RCC 7860 (cell line): ENCODE data around the gene LPCAT2.
A peak's percentile ranks its signal among the peaks of the same experiment; 100 is the strongest.

Experiments used
- DNase-seq: peaks from one replicate; pipeline ENCODE4 v3.0.0-alpha.2; 2015; ENCODE audit warnings: low spot score
- FAIRE-seq: peaks from 2 replicates; lab custom pipeline; 2012; peaks lifted over from hg19 to GRCh38; lab: Jason Lieb, UNC

Gene LPCAT2

DNA sequence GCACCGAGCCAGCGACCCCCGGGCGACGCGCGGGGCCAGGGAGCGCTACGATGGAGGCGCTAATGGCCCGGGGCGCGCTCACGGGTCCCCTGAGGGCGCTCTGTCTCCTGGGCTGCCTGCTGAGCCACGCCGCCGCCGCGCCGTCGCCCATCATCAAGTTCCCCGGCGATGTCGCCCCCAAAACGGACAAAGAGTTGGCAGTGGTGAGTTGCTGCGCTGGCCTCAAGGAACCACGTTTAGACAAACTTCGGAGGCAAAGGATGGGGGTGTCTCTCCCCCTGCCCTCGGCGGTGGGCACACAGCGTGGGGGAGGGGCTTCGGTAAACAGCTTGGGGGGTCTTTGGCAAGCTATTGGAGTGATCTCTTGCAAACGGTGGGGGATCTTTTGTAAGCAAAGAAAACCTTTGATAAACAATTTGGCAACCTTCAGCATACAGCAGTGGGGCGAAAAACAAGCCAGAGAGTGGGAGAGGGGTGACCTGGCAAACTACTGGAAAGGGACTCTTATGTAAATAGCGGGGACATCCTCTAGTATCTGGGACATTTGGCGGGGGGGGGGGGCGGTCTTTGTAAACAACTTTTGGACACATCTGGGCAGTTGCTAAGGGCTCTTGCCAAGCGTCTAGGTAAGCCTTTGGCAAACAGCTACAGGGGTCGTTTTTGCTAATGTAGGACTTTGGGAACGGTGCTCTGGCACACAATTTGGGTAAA, 29.3 kb upstream of the LPCAT2 start:
- no peak for FAIRE-seq

DNA sequence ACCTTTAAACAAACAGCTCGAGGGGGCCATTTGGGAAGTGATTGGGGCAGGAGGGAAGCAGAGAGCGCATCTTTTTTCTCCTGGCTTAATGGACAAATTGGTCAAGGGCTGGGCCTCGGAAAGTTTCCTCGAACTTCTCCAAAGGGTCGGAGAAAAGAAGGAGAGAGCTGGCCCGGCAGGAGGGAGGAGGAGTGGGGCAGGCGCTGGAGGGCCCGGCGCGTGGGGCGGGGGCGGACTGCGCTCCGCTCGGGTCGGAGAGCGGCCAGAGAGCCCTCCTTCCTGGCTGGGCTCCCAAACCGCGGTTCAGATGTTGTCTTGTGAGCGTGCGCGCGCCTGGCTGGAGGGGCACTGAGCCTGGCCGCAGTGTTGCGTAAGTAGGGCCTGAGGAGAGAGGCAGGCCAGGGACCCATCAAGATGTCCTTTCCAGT, 28.6 kb upstream of the LPCAT2 start:
- no peak for FAIRE-seq
- no peak for DNase-seq

More for the DNA sequence above, 29.3 kb upstream of the LPCAT2 start:
- DNase-seq: no peak

DNA sequence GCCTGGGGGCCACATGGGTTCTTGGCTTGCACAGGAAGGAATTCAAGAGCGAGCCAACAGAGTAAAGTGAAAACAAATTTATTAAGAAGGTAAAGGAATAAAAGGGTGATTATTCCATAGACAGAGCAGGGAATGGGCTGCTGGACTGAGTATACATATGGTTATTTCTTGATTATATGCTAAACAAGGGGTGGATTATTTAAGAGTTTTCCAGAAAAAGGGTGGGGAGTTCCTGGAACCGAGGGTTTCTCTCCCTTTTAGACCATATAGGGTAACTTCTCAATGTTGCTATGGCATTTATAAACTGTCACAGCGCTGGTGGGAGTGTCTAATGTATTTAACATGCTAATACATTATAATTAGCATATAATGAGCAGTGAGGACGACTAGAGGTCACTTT, 27.8 kb upstream of the LPCAT2 start:
- no peak for FAIRE-seq
- DNase-seq: no peak

DNA sequence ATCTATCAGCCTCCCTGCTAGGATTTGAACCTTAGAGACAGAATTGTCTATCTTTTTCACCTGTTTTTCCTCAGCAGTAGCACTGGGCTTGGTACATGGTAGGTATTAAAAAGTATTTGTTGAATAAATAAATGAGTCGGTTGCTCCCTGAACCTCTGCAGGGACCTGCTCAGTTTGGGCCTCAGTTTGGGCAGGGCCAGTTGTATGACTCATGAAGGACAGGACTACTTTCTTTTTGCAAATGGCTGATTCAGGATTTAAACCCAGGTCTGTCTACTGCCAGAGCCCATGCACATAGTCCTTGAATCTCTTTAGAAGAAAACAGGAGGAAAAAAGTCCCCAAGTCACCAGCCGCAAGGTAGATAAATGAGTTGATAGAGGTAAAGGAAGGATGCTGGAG, 26.8 kb upstream of the LPCAT2 start:
- no peak for FAIRE-seq

DNA sequence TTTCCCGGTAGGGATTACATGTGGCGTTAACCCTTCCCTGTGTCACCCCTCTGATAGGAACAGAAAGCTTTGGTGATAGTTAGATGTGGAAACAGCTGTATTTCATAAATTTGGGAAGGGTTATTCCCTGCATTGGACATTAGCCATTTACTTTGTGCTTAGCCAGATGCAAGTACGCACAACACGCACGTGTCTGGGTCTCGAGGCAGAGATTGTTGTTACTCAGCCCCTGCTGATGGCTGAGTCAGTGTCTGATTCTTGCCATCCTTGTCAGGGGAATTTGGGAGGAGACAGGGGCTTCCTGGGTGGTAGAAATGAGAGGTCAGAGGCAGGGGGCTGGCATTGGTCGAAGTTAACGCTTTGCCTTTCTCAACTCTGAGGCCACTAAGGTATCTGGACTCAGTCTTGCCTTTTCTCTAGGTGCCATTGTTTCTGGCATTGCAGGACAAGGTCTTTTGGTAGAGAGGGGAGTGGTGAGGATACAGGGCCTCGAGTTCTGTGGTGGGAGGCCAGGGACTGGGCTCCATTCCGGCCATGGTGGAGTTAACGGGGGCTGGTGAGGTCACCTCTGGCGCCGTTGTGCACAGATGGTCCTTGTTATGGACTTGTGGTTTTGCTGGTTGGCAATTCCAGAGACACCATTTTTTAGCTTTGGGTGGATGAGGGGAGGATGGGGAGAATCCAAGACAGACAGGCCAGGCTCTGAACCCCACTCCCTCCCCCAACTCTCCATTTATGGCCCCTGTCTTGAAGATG, 21.6 kb upstream of the LPCAT2 start:
- FAIRE-seq: no peak
- no peak for DNase-seq

More for the DNA sequence above, 26.8 kb upstream of the LPCAT2 start:
- DNase-seq: no peak

- FAIRE-seq: no peak
- DNase-seq: no peak
These were observed 20.6 kb upstream of the LPCAT2 start for GRCh38 chr16:55488306-55488705.

- DNase-seq: no peak
These were observed 19.5 kb upstream of the LPCAT2 start for GRCh38 chr16:55489119-55489955.

DNA sequence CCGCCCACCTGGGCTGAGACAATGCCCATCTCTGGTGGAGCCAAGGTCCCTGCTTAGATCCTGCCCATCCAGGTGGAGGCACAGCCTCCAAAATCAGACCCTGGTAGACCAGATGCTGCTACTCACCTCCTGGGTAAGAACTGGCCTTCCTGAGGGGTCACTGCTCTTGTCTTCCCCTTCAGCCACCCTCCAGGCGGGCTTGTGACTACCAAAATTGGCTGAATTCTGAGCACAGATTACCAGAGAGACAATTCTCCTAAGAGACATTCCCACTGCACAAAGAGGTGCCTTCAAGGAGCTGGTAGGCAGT, 19.0 kb upstream of the LPCAT2 start:
- DNase-seq: no peak
- no peak for FAIRE-seq

More at GRCh38 chr16:55489119-55489955, 19.5 kb upstream of the LPCAT2 start:
- no peak for FAIRE-seq

GRCh38 chr16:55490301-55490700, 18.6 kb upstream of the LPCAT2 start:
- DNase-seq (no peak), FAIRE-seq (no peak)

GRCh38 chr16:55491691-55492090, 17.2 kb upstream of the LPCAT2 start:
- no peak for FAIRE-seq
- DNase-seq: no peak

DNA sequence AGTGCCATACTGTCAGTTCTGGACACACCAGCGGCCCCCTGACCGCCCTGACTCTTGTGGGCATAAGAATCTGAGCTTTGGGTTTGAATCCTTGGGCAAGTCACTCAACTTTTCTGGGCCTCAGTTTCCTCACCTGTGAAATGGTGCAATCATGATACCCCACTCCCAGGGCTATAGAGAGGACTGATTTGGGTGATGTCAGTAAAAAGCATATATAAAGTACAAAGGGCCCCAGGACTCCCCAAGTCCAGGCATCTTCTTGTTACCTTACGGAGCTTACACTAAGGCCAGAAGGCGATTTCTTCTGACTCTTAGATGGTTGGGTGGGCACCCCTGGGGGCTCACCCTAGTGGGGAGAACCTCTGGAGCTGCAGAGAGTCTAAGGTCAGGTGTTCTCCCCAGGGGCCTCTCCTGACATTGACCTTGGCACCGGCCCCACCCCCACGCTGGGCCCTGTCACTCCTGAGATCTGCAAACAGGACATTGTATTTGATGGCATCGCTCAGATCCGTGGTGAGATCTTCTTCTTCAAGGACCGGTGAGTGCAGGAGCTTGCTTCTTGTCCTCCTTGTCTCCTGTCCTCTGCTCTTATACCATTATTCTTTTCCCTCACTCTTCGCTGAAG, 16.0 kb upstream of the LPCAT2 start:
- DNase-seq: no peak
- no peak for FAIRE-seq

DNA sequence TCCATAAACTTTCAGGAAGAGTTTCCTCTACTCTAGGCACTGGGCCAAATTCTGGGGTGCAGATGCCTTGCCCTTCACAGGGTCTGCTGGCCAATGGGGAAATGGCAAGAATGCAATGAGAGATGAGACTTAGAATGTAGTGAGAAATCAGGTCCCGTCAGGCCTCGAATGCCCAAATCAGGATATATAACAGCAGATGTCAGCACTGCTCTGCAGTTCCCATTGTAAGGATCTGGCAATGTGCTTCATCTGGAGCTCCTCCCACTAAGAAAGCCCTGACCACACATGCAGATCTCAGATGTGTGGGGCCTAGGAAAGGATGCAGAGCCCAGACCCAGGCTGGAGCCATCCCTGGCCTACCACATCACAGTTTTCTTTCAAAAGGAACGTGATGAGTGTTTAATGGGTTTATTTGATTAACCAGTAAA, 13.9 kb upstream of the LPCAT2 start:
- FAIRE-seq (peak; percentile 58), DNase-seq (peak; percentile 64)

- DNase-seq: no peak
- FAIRE-seq: no peak
These were observed 13.1 kb upstream of the LPCAT2 start for GRCh38 chr16:55495616-55496289.

DNA sequence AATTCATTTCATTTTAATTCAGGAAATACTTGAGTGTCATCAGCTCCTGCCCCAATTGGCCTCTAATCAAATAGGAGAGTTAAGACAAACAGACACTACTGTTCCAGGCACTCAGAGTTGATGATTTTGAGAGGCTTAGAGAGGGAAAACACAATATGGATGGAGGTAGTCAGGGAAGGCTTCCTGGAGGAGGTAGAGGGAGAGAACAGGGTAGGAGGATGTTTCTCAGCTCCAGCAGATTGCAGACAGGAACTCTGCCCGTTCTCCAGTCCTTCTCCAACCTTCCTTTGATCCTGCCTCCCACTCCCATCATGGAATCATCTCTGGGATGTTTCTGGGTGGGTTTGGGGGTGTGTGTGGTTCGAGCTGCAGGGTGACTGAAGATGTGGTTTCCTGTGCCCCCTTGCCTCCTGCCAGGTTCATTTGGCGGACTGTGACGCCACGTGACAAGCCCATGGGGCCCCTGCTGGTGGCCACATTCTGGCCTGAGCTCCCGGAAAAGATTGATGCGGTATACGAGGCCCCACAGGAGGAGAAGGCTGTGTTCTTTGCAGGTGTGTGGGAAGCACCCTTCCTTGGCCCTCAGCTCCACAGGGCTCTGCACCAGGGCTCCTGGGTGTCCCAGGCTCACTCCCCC, 12.2 kb upstream of the LPCAT2 start:
- no peak for FAIRE-seq

DNA sequence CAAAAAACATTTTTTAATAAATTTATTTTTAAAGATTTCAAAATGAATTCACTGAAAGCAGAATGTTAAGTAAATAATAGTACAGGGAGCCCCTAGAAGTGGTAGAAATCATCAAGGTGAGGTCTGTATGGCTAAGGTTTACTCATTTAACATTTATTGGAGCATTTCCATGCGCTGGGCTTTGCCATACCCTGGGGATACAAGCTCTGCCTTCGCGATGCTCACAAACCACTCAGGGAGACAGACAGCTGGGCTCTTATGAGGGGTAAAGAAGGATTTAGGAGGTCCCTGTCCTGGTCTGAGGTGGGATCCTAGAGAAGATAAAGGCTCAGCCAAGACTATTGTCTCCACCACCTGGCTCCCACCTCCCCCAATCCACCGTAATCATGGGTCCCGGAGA, 11.3 kb upstream of the LPCAT2 start:
- FAIRE-seq: no peak
- no peak for DNase-seq

More for the DNA sequence above, 12.2 kb upstream of the LPCAT2 start:
- no peak for DNase-seq

DNA sequence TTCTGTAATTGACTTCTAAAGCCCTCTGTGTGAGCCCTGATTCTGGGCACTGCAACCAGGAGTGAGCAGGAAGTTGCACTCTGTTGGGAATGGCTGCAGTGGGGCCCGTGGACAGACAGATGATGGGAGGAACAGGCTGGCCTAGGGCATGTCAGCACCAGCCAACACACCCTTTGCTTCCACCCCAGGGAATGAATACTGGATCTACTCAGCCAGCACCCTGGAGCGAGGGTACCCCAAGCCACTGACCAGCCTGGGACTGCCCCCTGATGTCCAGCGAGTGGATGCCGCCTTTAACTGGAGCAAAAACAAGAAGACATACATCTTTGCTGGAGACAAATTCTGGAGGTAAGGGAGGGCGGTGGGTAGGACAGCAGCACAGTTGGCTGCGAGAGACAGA, 10.8 kb upstream of the LPCAT2 start:
- no peak for FAIRE-seq
- no peak for DNase-seq

GRCh38 chr16:55499281-55499680, 9.6 kb upstream of the LPCAT2 start:
- FAIRE-seq: no peak
- no peak for DNase-seq

- DNase-seq (peak; percentile 99), FAIRE-seq (peak; percentile 97)
These were observed 8.8 kb upstream of the LPCAT2 start for GRCh38 chr16:55499951-55500529.

GRCh38 chr16:55500530-55501011, 8.3 kb upstream of the LPCAT2 start:
- peak; percentile 44 for DNase-seq
- peak; percentile 7 for FAIRE-seq
